Hepatocyte (in vitro differentiated cells): ENCODE data around the gene TTC39A.

ENCODE experiments used
- EZH2 ChIP-seq: fragments of 200-600 bp; sonication (generic); IDR thresholded peaks from 2 replicates; pipeline ENCODE4 v1.6.1; 2016; ENCODE audit warnings: antibody characterized with exemption, mild to moderate bottlenecking, borderline replicate concordance
- EZH2phosphoT487 ChIP-seq: fragments of 200-600 bp; sonication (generic); IDR thresholded peaks from one replicate; pipeline ENCODE4 v1.6.1; 2018; ENCODE audit warnings: antibody characterized with exemption, mild to moderate bottlenecking, low read depth, moderate library complexity; ENCODE audit not compliant: unreplicated experiment, severe bottlenecking
- TF ChIP-seq, protein P1 (sequence below): fragments of 200-600 bp; sonication (generic); IDR thresholded peaks from 2 replicates; pipeline ENCODE4 v1.5.1; 2016; ENCODE audit warnings: antibody characterized with exemption, mild to moderate bottlenecking; ENCODE audit not compliant: poor library complexity

GRCh38 chr1:51302270-51302669 lies 28.1 kb downstream of the TTC39A start:
- TF ChIP-seq, protein P1, sequence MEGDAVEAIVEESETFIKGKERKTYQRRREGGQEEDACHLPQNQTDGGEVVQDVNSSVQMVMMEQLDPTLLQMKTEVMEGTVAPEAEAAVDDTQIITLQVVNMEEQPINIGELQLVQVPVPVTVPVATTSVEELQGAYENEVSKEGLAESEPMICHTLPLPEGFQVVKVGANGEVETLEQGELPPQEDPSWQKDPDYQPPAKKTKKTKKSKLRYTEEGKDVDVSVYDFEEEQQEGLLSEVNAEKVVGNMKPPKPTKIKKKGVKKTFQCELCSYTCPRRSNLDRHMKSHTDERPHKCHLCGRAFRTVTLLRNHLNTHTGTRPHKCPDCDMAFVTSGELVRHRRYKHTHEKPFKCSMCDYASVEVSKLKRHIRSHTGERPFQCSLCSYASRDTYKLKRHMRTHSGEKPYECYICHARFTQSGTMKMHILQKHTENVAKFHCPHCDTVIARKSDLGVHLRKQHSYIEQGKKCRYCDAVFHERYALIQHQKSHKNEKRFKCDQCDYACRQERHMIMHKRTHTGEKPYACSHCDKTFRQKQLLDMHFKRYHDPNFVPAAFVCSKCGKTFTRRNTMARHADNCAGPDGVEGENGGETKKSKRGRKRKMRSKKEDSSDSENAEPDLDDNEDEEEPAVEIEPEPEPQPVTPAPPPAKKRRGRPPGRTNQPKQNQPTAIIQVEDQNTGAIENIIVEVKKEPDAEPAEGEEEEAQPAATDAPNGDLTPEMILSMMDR: no peak
- TF ChIP-seq EZH2: no peak
- TF ChIP-seq EZH2phosphoT487: no peak
